Stimulated activated CD8-positive, alpha-beta memory T cell treated with anti-CD3 and anti-CD28 coated beads, Interleukin-7, amount 100 ng/mL, for 24 hours (primary cell): ENCODE data around the gene SLFN5.
"Not testable (repeated sequence)": the region's sequence is repeated elsewhere in the genome, so short reads cannot be mapped to it uniquely, and the experiment has no call there.

Experiments
- DNase-seq: peaks from one replicate; pipeline ENCODE4 v3.0.0-alpha.2; 2020; ENCODE audit warnings: low read depth

Gene SLFN5

DNA sequence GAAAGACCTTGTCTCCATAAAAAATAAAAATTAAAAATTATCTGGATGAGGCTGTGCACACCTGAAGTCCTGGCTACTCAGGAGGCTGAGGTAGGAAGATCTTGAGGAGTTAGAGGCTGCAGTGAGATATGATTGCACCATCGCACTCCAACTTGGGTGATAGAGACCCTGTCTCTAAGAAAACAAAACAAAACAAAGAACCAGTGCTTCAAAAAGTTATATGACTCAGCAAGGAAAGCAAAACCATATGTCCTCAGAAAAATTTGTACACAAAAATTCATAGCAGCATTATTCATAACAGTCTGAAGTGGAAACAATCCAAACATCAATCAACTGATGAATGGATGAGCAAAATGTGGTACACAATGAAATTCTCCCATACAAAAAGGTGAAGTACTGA is 48.9 kb downstream of the SLFN5 start:
- no peak for DNase-seq

DNA sequence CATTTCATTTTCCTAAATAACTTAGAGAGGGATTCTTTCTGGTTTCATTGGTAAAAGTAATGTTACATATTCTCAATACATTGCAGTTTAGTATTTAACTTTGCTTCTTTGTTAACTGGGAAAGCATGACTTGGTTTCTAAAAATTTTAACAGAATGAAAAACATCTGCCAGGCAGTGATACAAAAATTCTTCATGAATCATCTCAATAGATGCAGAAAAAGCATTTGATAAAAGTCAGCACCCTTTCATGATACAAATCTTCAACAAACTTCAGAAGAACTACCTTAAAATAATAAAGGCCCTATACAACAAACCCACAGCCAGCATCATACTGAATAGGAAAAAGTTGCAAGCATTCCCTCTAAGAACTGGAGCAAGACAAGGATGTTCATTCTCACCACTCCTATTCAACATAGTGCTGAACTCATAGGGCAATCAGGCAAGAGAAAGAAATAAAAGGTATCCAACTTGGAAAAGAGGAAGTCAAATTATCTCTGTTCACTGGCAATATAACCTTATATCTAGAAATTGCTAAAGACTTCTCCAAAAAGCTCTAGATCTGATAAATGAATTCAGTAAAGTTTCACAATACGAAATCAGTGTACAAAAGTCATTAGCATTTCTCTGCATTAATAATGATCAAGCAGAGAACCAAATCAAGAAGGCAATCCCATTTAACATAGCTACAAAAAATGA is 50.4 kb downstream of the SLFN5 start:
- no peak for DNase-seq

DNA sequence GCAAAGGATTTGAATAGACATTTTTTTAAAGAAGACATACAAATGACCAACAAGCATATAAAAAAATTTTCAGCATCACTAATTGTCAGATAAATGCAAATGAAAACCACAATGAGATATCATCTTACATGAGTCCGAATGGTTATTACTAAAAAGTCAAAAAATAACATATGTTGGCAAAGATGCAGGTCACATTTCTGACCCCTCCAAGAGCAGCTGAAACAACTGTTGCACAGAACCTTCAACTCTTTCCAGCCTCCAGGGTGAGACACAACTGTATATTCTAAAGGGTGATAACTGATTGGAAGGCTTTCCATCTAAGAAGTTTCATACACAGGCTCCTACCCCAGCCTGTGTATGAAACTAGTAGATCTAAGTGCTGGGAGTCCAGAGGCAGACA is 51.9 kb downstream of the SLFN5 start:
- no peak for DNase-seq

DNA sequence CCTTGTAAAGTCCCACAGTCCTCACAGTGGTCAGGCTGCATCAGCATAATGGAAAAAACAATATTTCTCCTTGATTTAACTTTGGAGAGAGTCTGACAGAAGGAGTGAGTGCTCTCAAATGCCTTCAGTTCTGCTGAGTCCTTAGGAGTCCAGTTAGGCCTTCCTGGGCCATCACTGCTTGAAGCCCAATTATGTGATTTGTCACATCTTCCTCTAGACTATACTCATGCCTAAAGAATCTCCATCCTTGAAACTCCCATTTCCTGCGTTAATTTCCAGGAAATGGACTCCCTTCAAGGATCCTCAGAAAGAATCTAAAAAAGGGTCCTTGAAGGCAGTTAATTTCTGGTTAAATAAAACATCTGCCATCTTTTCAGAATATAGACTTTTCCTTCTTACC is 52.8 kb downstream of the SLFN5 start:
- DNase-seq: no peak

DNA sequence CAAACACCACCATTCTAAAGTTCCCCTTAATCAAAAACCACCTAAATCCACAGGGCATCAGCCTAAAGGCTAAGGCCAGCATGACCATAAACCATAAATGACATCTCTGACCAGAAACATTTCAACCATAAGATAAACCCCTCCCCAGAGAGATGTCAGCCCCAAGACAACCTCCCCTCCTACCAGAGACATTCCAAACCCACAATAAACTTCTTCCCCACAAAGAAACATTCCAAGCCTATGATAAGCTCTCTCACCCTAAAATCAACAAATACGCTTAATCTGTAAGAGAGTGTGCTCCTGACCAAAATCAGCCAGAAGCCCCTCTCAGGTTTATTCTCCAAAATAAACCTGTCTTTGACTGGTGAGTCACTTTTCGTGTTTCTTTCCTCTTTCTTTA is 54.8 kb downstream of the SLFN5 start:
- DNase-seq: no peak

DNA sequence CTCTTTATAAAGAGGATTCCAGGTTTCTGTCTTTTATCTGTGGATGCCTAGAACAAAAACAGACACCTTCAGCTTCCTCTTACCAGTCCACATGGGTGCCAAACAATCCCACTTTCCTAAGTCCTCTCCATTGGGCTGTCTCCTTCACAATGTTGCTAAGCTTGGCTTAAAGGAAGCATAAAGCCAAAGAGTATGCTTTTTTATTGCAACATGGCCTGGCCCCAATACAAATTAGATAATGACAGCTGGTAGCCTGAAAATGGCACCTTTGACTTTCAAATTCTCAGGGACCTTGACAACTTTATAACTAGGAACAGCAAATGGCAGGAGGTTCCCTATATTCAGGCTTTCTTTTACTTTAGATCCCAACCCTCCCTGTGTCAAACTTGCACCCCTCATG is 55.8 kb downstream of the SLFN5 start:
- DNase-seq: no peak

DNA sequence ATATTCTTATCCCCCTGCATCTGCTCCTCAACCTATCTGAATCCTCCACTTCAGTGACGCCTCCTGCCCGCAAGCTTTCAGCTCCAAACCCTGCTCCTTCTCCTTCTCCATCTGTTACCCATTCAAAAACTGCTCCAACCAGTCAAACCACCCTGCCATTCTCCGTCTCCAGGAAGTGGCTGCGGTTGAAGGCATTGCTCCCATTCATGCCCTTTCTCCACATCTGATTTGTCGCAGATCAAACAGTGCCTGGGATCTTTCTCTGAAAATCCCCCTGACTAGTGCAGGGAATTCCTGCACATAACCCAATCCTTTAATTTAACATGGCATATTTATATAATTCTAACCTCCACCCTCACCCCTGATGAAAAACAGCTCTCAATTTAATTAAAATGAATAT is 56.3 kb downstream of the SLFN5 start:
- no peak for DNase-seq

DNA sequence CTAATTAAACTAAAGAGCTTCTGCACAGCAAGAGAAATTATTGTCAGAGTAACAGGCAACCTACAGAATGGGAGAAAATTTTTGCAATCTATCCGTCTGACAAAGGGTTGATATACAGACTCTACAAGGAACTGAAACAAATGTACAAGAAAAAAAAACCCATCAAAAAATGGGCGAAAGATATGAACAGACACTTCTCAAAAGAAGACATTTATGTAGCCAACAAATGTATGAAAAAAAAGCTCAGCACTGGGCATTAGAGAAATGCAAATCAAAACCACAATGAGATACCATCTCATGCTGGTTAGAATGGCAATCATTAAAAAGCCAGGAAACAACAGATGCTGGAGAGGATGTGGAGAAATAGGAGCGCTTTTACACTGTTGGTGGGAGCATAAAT is 66.5 kb downstream of the SLFN5 start:
- DNase-seq: not testable (repeated sequence)

DNA sequence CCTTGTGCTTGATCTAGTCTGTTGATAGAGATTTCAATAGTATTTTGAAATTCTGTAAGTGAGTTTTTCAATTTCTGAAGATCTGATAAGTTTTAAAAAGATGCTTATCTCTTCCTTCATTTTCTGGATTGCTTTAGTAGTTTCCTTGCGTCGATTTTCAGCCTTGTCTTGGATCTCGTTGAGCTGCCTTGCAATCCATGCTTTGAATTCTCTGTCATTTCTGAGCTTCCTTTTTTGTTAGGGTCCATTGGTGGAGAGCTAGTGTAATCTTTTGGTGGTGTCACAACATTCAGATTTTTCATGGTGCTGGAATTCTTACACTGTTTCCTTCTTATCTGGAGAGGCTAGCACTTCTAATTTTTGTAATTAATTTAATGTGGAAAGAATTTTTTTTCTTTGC is 69.5 kb downstream of the SLFN5 start:
- no peak for DNase-seq

DNA sequence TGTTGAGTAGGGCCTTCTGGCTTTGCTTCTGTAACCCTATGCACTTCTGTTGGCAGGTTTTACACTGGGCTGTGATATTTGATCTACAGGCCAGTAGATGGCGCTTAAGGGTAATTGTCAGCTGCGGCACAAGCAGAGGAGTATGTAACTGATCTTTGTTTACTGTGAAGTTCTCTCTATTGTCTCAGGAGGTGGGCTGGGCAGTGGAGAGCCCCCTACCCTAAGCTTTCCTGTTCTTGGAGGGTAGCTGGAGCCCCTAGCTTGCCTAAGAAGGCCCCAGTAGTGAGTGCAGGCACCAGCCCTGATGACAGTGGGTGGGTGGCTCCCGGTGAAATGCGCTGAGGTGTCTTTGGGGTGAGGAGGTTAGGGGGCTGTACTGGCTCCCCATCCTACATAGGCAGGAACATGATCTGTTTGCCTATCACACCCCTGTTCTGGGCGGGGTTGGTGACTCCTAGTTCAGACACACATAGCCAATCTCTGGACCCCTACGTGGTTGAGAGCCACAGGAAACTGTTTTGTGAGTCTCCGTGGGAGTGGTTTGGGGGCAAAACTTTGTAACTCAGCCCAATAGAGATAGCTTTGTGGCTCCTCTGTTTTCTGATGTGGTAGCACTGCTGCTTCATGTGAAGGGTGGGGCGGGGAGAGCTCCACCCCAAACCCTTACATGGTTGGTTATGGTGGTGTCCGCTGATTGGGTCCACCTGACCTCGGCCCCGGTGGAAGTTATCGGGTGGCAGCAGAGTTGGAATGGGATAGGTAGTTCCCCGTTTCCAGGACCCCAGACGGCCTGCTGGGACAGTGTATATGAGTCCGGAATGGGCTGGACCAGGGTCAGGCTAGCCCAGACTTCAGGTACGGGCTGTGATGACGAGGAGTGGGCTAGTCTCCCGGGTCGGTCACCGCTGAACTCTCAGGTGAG is 70.2 kb downstream of the SLFN5 start:
- DNase-seq: peak; percentile 65

DNA sequence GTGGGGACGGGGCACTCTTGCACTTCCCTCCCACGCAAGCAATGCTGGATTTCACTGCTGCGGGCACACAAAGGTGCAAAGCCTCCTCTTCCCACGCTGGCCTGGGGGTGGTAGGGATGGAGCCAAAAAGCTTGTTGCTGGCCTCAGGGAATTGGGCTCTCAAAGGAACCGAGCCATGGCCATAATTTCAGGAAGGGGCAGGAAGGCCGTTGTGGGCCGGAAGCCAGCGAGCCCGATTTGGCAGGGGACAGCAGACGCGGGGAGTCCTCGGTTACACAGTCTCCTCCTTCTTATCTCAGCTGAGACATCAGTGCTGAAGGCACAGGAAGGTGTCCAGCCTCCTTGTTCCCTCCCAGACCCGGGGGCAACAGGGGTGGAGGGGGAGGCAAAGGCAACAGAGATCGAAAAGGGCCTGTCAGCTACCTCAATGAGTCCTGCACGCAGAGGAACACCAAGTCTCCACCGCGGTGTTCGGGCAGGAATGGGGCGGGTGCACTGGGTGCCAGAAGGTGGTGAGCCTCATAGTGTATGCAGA is 71.1 kb downstream of the SLFN5 start:
- no peak for DNase-seq

DNA sequence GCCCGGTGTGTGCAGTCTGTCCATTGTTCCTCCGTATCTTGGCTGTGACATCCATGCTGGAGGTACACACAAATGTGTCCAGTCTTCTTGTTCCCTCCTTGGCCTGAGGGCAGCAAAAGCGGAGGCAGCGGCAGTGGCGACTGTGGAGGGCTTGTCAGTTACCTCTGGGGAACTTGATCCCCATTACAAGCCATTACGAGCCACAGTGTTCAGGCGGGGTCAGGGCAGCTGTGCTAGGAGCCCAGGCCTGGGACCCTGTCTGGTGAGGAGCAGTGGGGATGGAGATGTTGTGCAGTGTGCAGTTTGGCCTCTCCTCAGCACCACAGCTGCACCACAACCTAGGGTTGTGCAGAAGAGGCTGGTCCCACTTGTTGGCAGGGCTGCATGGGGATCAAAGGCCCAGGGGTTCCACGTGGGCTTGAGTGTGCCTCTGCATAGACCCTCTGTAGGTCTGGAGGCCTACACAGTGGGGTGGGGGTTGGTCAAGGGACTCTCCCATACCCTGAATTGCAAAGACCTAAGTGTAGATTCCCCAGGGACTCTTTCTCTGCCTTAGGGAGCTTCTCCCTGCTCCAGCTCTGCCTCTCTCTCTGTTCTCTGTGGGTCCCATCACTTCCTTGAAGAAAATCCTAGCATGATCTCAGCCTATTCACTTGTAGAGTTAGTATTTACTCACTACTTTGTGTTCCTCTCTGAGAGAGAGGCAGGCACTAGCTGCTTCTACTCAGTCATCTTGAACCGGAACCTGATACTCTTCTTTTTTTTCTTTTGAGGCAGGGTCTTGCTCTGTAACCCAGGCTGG is 71.7 kb downstream of the SLFN5 start:
- no peak for DNase-seq

DNA sequence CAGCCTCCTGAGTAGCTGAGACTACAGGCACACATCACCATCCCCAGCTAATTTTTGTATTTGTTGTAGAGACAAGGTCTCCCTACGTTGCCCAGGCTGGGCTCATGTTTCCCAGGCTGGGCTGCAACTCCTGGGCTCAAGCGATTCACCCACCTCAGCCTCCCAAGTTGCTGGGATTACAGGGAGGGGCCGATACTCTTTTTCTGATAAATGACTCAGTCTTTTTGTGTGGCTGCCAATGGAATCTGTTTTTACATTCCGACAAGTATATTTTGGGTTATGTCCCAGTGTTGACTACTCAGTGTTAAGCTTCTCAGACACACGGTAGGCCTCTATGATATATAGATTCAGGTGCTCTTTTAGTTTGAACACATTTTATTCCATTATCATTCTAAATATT is 72.4 kb downstream of the SLFN5 start:
- DNase-seq: no peak

DNA sequence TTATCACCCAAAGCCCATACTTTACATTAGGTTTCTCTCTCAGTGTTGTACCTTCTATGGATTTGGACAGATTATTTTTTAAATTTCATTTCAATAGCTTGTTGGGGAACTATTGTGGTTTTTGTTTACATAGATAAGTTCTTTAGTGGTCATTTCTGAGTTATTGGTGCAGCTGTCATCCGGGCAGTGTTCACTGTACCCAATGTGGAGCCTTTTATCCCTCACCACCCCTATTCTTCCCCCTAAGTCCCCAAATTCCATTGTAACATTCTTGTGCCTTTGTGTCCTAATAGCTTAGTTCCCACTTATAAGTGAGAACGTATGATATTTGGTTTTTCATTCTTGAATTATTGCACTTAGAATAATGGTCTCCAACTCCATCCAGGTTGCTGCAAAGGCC is 73.1 kb downstream of the SLFN5 start:
- DNase-seq: no peak

DNA sequence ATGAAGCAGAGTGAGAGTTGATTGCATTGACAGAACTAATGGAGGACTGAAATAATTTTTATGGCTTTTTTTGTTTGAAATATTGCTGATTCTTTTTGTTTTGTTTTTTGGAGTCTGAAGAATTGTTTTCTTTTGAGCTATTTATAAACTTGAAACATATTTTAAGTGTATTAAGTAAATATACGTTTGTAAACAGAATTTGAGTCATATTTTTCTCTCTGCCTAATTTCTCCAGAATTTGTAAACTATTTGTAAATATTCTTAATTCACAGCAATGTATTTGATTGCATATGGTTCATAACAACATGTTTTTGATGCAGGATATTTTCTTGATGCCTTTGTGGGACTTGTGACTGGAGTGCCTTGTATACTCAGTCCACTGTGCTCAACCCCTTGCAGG is 79.9 kb downstream of the SLFN5 start:
- DNase-seq: no peak
